ENCODE results near the gene CARM1. TPM values are rescaled to one million over a fixed set of nuclear protein-coding genes. Genes with fewer than 3 reads are reported as not detected.

Gene CARM1
- total RNA-seq, 1 donor from 2014 or later: 86.0 TPM

- Mint-ChIP-seq H3K27ac (peak overlapping the region; percentile 75), H3K27me3 (no peaks in the 10 kb centered on the region), H3K4me3 (ENCODE audit: low read depth) (peak overlapping the region; percentile 26), H3K36me3 (ENCODE audit: insufficient read depth) (peaks cover 3% of the 10 kb centered on the region), H3K9me3 (ENCODE audit: low read depth) (peaks cover 3% of the 10 kb centered on the region), H3K4me1 (ENCODE audit: low read depth) (peaks cover 30% of the 10 kb centered on the region)
- TF ChIP-seq CTCF (IDR thresholded peaks at IDR 0.05; ENCODE audit: unreplicated experiment): no peak
- no peak for DNase-seq (ENCODE audit: low spot score, unreplicated experiment)
Measured at GRCh38 chr19:10881403-10882107, 10.2 kb downstream of the CARM1 start.

GRCh38 chr19:10882108-10882457, 10.7 kb downstream of the CARM1 start:
- H3K27me3 Mint-ChIP-seq: no peaks in the 10 kb centered on the region
- peaks cover 3% of the 10 kb centered on the region for H3K36me3 Mint-ChIP-seq (ENCODE audit: insufficient read depth)
- no peak for TF ChIP-seq CTCF (IDR thresholded peaks at IDR 0.05; ENCODE audit: unreplicated experiment)
- peaks cover 3% of the 10 kb centered on the region for H3K9me3 Mint-ChIP-seq (ENCODE audit: low read depth)
- peak overlapping the region; percentile 26 for H3K4me3 Mint-ChIP-seq (ENCODE audit: low read depth)
- H3K4me1 Mint-ChIP-seq (ENCODE audit: low read depth): peaks cover 31% of the 10 kb centered on the region
- peak overlapping the region; percentile 75 for H3K27ac Mint-ChIP-seq
- DNase-seq (ENCODE audit: low spot score, unreplicated experiment): no peak

GRCh38 chr19:10884274-10884673, 12.9 kb downstream of the CARM1 start:
- H3K4me1 Mint-ChIP-seq (ENCODE audit: low read depth): peaks cover 35% of the 10 kb centered on the region
- H3K27ac Mint-ChIP-seq: no peak overlapping the region
- H3K36me3 Mint-ChIP-seq (ENCODE audit: insufficient read depth): peaks cover under 1% of the 10 kb centered on the region

GRCh38 chr19:10885201-10886169, 14.1 kb downstream of the CARM1 start:
- peaks cover 29% of the 10 kb centered on the region for H3K4me1 Mint-ChIP-seq (ENCODE audit: low read depth)
- no peak for DNase-seq (ENCODE audit: low spot score, unreplicated experiment)
- no peaks in the 10 kb centered on the region for H3K9me3 Mint-ChIP-seq (ENCODE audit: low read depth)
- H3K27ac Mint-ChIP-seq: peak overlapping the region; percentile 45
- no peak for TF ChIP-seq CTCF (IDR thresholded peaks at IDR 0.05; ENCODE audit: unreplicated experiment)
- no peaks in the 10 kb centered on the region for H3K36me3 Mint-ChIP-seq (ENCODE audit: insufficient read depth)
- H3K4me3 Mint-ChIP-seq (ENCODE audit: low read depth): no peak overlapping the region
- H3K27me3 Mint-ChIP-seq: no peaks in the 10 kb centered on the region

More at GRCh38 chr19:10884274-10884673, 12.9 kb downstream of the CARM1 start:
- Mint-ChIP-seq H3K9me3 (ENCODE audit: low read depth) (no peaks in the 10 kb centered on the region), H3K27me3 (no peaks in the 10 kb centered on the region), H3K4me3 (ENCODE audit: low read depth) (no peak overlapping the region)
- no peak for DNase-seq (ENCODE audit: low spot score, unreplicated experiment)
- TF ChIP-seq CTCF (IDR thresholded peaks at IDR 0.05; ENCODE audit: unreplicated experiment): no peak

- H3K4me1 Mint-ChIP-seq (ENCODE audit: low read depth): peaks cover 22% of the 10 kb centered on the region
- H3K9me3 Mint-ChIP-seq (ENCODE audit: low read depth): no peaks in the 10 kb centered on the region
- no peak for DNase-seq (ENCODE audit: low spot score, unreplicated experiment)
Measured at GRCh38 chr19:10887616-10888367, 16.4 kb downstream of the CARM1 start.

More at GRCh38 chr19:10887616-10888367, 16.4 kb downstream of the CARM1 start:
- Mint-ChIP-seq H3K4me3 (ENCODE audit: low read depth) (no peak overlapping the region), H3K27ac (peak overlapping the region; percentile 77), H3K36me3 (ENCODE audit: insufficient read depth) (no peaks in the 10 kb centered on the region), H3K27me3 (no peaks in the 10 kb centered on the region)
- TF ChIP-seq CTCF (IDR thresholded peaks at IDR 0.05; ENCODE audit: unreplicated experiment): no peak

Data from progenitor cell of endocrine pancreas (in vitro differentiated cells).